Thyroid gland (tissue), 4 donors: ENCODE measurements around the gene IZUMO1. TPM values are rescaled to one million over a fixed set of nuclear protein-coding genes. Genes with fewer than 3 reads are reported as not detected.
"Not testable (repeated sequence)": the region's sequence is repeated elsewhere in the genome, so short reads cannot be mapped to it uniquely, and the experiment has no call there.

Experiments used
- DNase-seq, 2 donors: peaks; one replicate each; pipeline ENCODE4 v3.0.0-alpha.2; 2019
- H3K27ac ChIP-seq, 3 donors: fragments of 200-600 bp; sonication (generic); 1 replicate in 2 of 3; 2 replicates in 1 of 3; pipeline ENCODE4 v1.5.1; 2016 to 2019; ENCODE audit warnings: mild to moderate bottlenecking in 1 of 3, moderate library complexity in 1 of 3
- H3K27me3 ChIP-seq: fragments of 200-600 bp; sonication (generic); one replicate; pipeline ENCODE4 v1.5.1; 2019
- H3K36me3 ChIP-seq, 2 donors: fragments of 200-600 bp; sonication (generic); one replicate each; pipeline ENCODE4 v1.5.1; 2016 to 2019
- H3K4me1 ChIP-seq, 2 donors: fragments of 200-600 bp; sonication (generic); one replicate each; pipeline ENCODE4 v1.5.1; 2017 to 2019
- H3K4me3 ChIP-seq, 3 donors: fragments of 200-600 bp; sonication (generic); replicated peaks in 1 of 3; 1 replicate in 2 of 3; 2 replicates in 1 of 3; pipeline ENCODE4 v1.5.1; 2016; ENCODE audit warnings: mild to moderate bottlenecking in 1 of 3
- H3K9me3 ChIP-seq: fragments of 200-600 bp; sonication (generic); one replicate; pipeline ENCODE4 v1.5.1; 2017
- POLR2A ChIP-seq, 2 donors: fragments of 450-650 bp; IDR thresholded peaks; one replicate each; pipeline ENCODE4 v1.6.1; 2017; ENCODE audit warnings: antibody characterized with exemption in 2 of 2, mild to moderate bottlenecking in 2 of 2, moderate library complexity in 1 of 2
- WGBS, 2 donors: methylation state at CpG; one replicate each; pipeline ENCODE4 v1.1.5; 2017; 5-methylcytosine and 5-hydroxymethylcytosine counted together
- intact Hi-C: fragments of 100-400 bp; cut with DNase I; formaldehyde crosslinking; loops from one replicate; pipeline ENCODE4 v1.15.1; 2023
- total RNA-seq, 4 donors: library from RNA; depleted of rRNA; stranded (reverse); fragments of >200 nt; gene quantifications; one replicate each; pipeline ENCODE4 v1.2.3, GENCODE V29; 2016
- TF ChIP-seq, protein P1 (sequence below), 6 experiments: fragments of 200-600 bp in 3 of 6; fragments of 450-650 bp in 3 of 6; sonication (generic) in 3 of 6; IDR thresholded peaks; one replicate each; pipeline ENCODE4 v1.5.1; 2016 to 2019; ENCODE audit warnings: antibody characterized with exemption in 6 of 6, mild to moderate bottlenecking in 2 of 6, inconsistent platforms in 1 of 6, moderate library complexity in 1 of 6

IZUMO1 gene
- total RNA-seq, 4 donors from 2014 or later: 1.1 TPM; not detected in 2

DNA sequence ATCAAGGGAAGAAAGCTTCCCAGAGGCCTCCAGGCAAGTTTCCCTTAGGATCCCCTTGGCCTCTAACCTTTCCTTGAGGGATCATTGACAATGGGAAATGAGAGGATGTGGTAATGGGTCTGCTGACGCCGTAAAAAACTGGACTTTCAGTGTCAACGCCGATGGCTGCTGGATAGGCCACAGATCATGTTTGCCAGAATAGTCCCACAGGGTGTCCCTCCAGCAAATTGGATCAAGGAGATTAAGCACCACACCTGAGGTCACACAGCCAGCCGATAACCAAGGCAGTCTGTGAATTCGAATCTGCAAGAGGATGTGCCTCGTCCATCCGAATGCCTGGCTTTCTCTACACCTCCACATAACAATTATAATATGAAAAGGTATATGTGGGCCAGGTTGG, 46.6 kb upstream of the IZUMO1 start:
- no peaks in the 10 kb centered on the region for H3K9me3 ChIP-seq
- no peak for TF ChIP-seq POLR2A (IDR thresholded peaks at IDR 0.05)
- TF ChIP-seq, protein P1, sequence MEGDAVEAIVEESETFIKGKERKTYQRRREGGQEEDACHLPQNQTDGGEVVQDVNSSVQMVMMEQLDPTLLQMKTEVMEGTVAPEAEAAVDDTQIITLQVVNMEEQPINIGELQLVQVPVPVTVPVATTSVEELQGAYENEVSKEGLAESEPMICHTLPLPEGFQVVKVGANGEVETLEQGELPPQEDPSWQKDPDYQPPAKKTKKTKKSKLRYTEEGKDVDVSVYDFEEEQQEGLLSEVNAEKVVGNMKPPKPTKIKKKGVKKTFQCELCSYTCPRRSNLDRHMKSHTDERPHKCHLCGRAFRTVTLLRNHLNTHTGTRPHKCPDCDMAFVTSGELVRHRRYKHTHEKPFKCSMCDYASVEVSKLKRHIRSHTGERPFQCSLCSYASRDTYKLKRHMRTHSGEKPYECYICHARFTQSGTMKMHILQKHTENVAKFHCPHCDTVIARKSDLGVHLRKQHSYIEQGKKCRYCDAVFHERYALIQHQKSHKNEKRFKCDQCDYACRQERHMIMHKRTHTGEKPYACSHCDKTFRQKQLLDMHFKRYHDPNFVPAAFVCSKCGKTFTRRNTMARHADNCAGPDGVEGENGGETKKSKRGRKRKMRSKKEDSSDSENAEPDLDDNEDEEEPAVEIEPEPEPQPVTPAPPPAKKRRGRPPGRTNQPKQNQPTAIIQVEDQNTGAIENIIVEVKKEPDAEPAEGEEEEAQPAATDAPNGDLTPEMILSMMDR (IDR thresholded peaks at IDR 0.05): no peak
- H3K4me3 ChIP-seq: no peak overlapping the region
- DNase-seq: no peak
- no peaks in the 10 kb centered on the region for H3K27me3 ChIP-seq
- WGBS, 2 donors: 68 to 76% methylated on average over 8 of the region's 8 CpGs
- H3K27ac ChIP-seq: no peak overlapping the region
- H3K36me3 ChIP-seq: no peaks in the 10 kb centered on the region
- intact Hi-C loops: no loop called here
- peaks cover 6 to 18% of the 10 kb centered on the region in 2 donors for H3K4me1 ChIP-seq

DNA sequence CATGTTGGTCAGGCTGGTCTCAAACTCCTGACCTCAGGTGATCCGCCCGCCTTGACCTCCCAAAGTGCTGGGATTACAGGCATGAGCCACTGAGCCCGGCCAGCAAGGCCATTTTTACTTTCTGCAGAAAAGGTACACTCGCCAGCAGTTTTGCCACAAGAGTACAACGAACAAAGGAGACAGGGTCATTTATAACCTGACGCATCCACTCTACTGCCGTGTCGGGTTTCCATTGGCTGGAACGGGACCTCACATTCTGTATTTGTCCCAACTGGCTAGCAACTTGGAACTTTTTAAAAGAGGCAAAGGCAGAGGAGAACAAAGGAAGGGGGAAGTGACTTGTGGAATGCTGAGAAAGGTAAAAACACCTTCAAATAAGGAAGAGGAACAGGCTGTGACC, 40.6 kb upstream of the IZUMO1 start:
- H3K4me1 ChIP-seq, H3K27ac ChIP-seq, H3K27me3 ChIP-seq, H3K4me3 ChIP-seq, H3K9me3 ChIP-seq, intact Hi-C loops, DNase-seq, H3K36me3 ChIP-seq: not testable (repeated sequence)
- WGBS, 2 donors: 88 to 93% methylated on average over 9 of the region's 9 CpGs

DNA sequence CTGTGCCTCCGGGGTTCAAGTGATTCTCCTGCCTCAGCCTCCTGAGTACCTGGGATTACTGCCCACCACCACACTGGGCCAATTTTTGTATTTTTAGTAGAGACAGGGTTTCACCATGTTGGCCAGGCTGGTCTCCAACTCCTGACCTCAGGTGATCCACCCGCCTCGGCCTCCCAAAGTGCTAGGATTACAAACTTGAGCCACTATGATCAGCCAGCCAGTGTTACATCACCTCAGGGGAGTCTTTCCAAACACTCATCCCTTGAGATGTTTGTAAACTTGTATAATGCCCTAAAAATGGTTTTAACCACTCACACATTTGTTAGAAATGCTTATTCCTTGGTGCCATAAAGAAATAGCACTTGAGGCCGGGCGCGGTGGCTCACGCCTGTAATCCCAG, 39.7 kb upstream of the IZUMO1 start:
- intact Hi-C loops: not testable (repeated sequence)

DNA sequence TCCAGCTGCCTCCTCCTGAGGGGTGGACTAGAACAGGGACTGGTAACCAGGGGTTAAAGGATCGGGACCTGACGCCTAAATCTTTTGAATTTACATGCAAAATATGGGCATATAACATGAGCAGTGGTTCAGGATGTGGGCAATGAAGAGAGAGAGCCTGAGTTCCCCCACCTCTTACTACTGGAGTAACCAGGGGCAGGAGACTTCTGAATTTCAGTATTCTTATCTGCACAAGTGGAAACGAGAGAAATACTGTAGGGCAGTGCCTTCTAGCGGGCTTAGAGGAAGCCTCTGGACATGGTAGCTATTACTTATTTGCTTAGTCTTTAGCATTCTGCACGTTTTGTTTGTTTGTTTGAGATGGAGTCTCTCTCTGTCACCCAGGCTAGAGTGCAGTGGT, 37.8 kb upstream of the IZUMO1 start:
- Histone ChIP-seq H3K36me3 (no peaks in the 10 kb centered on the region), H3K9me3 (no peaks in the 10 kb centered on the region), H3K4me1 (peaks cover 0 to 19% of the 10 kb centered on the region in 2 donors), H3K27me3 (no peaks in the 10 kb centered on the region), H3K4me3 (no peak overlapping the region), H3K27ac (no peak overlapping the region)
- no peak for DNase-seq
- 33 to 38% methylated on average over 5 of the region's 5 CpGs for WGBS, 2 donors
- intact Hi-C loops: no loop called here
- TF ChIP-seq, protein P1 (IDR thresholded peaks at IDR 0.05): peak in 3 of 6 experiments; percentile 17 to 30 (median 22)
- no peak for TF ChIP-seq POLR2A (IDR thresholded peaks at IDR 0.05)

More for the DNA sequence above, 39.7 kb upstream of the IZUMO1 start:
- not testable (repeated sequence) for DNase-seq, H3K4me1 ChIP-seq, H3K36me3 ChIP-seq, H3K9me3 ChIP-seq, H3K27ac ChIP-seq, H3K27me3 ChIP-seq, H3K4me3 ChIP-seq
- 89 to 94% methylated on average over 7 of the region's 7 CpGs for WGBS, 2 donors

DNA sequence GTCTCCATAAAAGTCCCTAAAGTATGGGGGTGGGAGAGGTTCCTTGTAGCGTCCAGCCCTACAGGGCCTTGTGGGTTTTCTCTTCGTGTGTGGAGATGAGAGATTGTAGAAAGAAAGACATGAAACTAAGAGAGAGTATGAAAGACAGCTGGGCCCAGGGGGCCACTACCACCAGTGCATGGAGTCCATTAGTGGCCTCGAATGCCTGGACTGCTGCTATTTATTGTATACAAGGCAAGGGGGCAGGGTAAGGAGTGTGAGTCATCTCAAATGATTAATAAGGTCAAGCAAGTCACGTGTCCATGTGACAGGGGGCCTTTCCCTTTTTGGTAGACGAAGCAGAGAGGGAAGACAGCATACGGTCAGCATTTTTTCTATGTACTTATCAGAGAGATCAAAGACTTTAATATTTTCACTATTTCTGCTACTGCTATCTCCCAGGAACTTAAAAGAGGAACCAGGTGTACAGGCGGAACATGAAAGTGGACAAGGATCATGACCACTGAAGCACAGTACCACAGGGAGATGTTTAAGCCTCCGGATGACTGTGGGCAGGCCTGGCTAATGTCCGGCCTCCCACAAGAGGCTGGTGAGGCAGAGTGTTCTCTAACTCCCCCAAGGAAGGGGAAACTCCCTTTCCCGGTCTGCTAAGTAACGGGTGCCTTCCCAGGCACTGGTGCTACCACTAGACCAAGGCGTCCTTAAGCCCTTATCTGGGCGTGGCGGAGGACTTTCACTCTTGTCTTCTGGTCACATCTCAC, 34.1 kb upstream of the IZUMO1 start:
- H3K4me1 ChIP-seq: peaks cover 0 to 19% of the 10 kb centered on the region in 2 donors
- no peaks in the 10 kb centered on the region for H3K27me3 ChIP-seq
- DNase-seq: peak; percentile 17 to 29
- peak overlapping the region; percentile 26 to 59 (median 56) for H3K27ac ChIP-seq
- no peaks in the 10 kb centered on the region for H3K9me3 ChIP-seq
- TF ChIP-seq, protein P1 (IDR thresholded peaks at IDR 0.05): no peak
- TF ChIP-seq POLR2A (IDR thresholded peaks at IDR 0.05): no peak
- 64 to 73% methylated on average over 14 of the region's 14 CpGs for WGBS, 2 donors
- H3K4me3 ChIP-seq: no peak overlapping the region
- no peaks in the 10 kb centered on the region for H3K36me3 ChIP-seq
- intact Hi-C loops: no loop called here

DNA sequence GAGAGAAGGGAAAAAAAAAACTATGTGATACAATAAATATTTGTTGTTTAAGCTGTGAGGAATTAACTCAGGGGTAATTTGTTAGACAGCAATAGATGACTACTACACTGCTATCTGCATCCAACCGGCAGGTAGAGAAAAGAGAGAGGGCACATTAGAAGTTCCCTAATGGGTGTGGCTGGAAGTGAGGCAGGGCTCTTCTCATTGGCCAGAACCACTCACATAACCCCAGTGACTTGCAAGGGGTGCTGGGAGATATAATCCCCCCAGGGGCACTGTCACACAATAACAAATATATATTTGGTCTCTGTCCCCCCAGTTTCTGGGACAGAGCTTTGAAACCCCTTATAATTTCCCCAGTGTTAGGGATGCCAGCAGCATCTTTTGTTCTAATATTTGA, 32.9 kb upstream of the IZUMO1 start:
- 66 to 73% methylated on average over 1 of the region's 1 CpG for WGBS, 2 donors
- H3K4me1 ChIP-seq: peaks cover 0 to 19% of the 10 kb centered on the region in 2 donors
- no peaks in the 10 kb centered on the region for H3K9me3 ChIP-seq
- no peaks in the 10 kb centered on the region for H3K36me3 ChIP-seq
- no peaks in the 10 kb centered on the region for H3K27me3 ChIP-seq
- intact Hi-C loops: no loop called here
- no peak overlapping the region for H3K4me3 ChIP-seq
- TF ChIP-seq, protein P1 (IDR thresholded peaks at IDR 0.05): no peak
- TF ChIP-seq POLR2A (IDR thresholded peaks at IDR 0.05): no peak
- DNase-seq: no peak
- no peak overlapping the region for H3K27ac ChIP-seq
